COLO829 (cell line): ENCODE results near the gene ESM1.
"Not testable (repeated sequence)": the region's sequence is repeated elsewhere in the genome, so short reads cannot be mapped to it uniquely, and the experiment has no call there.

Experiments
- DNase-seq: peaks from one replicate; pipeline ENCODE4 v3.0.0; 2012; ENCODE audit warnings: low spot score

The ESM1 gene, protein sequence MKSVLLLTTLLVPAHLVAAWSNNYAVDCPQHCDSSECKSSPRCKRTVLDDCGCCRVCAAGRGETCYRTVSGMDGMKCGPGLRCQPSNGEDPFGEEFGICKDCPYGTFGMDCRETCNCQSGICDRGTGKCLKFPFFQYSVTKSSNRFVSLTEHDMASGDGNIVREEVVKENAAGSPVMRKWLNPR

DNA sequence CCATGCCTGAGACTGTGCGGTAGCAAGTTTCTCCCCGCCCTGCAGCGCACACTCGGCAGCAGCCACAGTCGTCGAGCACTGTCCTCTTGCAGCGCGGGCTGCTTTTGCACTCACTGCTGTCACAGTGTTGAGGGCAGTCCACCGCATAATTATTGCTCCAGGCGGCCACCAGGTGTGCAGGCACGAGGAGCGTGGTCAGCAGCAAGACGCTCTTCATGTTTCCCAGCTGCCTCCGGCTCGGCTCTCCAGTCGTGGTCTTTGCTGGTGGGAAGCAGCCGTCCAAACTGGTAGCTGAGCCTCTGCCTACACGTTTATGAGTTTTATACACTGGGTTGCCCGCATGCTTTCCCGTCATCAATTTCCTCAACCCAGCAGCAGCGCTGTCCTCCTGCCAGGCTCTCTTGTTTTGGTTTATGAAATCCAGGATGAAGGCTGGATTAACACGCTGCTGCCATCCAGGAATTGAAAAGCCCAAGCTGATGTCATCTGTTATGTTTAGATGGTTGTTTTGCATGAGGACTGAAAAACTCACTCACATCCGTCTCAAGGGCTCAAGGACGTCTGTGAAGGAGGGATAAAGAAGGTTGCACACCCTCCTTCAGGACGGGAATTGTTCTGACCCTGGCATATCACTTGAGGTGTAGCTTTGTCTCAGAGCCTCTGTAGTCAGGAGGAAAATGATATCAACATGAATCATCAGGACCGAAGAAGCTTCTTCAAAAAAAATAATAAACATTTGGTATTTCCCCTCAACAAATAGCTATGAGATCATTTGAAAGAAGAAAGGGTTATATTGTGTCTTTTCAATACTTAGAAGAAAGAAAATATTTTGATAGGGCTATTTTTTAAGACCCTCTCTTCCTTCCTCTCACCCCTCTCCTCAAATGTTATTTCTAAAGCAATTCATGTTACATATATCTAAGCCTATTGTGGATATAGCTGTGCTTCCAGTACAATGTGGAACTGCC, at the start of gene ESM1:
TSS of gene ESM1 (minus strand) at position 293 of the 968 bp plus-strand sequence. CDS start at position 217, 76 bp downstream.
- no peak for DNase-seq

DNA sequence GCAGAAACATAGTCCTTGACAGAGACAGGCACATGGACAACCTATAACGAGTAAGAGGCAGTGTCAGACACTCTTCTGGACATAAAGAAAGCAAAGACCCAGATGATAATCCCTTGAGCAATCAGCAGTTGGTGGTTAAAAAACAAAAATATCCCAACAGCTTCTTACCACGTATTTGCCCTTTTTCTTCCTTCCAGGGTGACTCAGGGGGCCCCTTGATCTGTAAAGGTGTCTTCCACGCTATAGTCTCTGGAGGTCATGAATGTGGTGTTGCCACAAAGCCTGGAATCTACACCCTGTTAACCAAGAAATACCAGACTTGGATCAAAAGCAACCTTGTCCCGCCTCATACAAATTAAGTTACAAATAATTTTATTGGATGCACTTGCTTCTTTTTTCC, 48.2 kb upstream of the ESM1 start:
- DNase-seq: no peak

DNA sequence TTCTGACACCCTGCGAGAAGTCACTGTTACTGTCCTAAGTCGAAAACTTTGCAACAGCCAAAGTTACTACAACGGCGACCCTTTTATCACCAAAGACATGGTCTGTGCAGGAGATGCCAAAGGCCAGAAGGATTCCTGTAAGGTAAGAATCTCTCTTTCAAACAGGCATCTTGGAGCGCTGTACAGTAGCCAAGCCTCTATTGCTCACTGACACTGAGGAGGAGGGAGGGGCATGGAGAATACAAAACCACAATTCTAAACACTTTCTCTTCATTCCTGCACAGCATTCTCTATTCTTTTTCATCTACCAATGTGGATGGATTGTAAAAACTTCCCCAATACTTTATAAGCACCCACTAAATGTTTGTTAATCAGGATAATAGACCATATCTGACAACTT, 46.1 kb upstream of the ESM1 start:
- DNase-seq: no peak

DNA sequence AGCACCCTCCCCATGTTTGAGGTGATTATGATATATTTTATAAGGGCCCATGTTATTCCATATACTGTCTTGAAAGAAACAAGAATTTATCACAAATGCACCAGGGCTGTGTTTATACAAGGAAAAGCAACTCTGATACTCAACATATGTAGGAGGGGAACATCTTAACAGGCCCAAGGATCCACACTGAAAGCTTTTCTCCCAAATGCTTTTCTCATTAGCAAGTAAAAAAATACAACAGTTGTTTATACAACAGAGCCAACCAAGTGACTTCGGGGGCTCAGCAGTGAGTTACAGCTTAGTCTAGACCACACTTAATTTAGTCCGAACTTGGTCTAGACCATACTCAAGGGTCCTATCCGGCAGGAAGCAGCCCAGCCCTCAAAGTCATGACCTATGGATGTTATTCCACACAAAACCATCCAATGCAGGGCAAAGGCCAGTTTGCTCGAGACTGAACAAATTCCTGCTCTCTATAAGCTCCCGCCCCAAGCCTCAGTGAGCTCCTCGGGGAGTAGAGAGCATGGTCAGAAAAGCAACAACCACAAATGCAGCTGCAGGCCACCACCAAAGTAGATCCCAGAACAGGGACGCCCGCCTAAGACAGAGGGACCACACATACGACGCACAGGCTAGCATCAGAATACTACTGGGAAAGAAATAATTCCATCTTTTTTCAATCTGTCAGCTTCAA, 45.4 kb upstream of the ESM1 start:
- DNase-seq: no peak

DNA sequence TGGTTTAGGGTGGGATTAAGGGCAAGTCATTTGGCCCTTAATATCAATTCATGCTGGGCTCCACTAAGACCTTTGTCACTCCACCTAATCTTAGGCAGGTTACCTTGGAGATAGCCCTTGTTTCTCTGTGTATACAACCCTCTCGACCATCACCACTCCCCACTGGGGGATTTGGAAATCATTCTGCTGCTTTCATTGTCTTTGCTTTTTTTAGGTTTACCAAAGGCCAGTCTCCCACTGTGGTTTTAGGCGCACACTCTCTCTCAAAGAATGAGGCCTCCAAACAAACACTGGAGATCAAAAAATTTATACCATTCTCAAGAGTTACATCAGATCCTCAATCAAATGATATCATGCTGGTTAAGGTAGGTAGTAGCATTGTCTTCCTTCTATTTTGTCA, 44.8 kb upstream of the ESM1 start:
- no peak for DNase-seq

DNA sequence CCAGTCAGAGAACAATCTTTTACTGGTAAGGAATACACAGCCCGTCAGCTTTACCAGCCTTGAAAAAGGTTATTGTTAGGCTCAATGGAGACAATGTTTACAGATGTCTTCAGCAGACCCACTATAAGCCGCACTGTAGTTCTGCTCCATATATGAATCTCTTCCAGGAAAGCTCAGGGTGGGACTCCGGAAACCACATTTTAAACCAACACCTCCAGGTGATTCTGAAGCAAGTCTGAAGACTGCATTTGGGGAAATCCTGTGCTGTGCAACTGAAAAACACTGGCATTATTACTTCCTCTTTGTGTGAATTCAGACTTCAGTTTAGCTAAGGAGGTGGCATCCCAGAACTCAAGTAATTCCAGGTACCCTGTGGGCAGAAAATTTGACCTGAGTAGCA, 42.2 kb upstream of the ESM1 start:
- no peak for DNase-seq

DNA sequence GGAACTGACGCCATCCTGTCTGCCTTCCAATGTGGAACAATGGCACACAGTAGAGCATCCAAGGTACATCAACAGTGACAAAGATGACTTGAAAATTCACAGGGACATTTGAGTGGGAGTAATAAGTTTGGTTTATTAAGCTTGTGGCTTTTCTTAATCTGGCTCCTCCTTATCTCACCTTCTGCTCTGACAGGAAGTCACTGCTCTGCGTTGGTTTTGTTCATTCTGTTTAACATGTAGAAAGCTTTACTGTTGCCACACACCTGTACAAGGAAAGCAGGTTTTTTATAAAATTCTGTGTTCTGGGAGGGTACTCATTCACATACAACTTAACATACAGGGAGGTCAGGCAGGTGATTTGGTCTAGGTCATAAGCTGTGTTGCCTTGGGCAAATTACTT, 37.1 kb upstream of the ESM1 start:
- DNase-seq: no peak

DNA sequence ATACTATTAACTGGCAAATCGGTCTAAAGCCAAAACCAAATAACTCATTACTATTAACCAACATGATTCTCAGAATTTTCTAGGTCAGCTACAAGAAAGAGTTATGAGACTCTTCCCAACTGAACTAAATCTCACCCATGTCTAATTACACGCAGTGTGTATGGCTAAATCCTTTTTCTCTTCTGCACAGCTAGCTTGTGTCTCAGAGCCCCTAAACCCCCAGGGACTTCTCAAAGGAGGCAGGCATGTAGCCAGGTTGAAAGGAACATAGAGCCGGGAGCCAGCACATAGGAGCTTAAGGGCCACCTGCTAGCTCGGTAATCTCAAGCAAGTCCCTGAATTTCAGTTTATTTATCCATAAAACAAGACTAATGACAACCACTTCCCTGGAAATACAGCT, 36.4 kb upstream of the ESM1 start:
- no peak for DNase-seq

DNA sequence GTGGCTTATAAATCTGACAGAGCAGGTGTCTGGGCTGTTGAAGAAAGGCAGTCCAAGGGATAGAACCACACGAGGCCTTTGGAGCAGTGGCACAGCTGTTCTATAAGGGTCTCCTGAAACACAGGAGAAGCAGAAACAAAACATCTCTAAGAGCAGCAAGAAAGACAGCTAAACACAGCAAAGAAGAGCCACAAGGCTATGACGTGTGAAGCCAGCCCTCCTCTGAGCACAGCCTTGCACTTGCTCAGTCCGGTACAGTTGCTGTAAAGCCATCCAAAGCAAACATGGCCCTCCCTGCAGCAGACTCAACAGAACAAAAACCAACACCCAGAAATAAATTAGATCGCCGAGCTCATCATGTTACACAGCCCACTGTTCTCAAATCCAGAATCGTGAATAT, 36.0 kb upstream of the ESM1 start:
- no peak for DNase-seq

DNA sequence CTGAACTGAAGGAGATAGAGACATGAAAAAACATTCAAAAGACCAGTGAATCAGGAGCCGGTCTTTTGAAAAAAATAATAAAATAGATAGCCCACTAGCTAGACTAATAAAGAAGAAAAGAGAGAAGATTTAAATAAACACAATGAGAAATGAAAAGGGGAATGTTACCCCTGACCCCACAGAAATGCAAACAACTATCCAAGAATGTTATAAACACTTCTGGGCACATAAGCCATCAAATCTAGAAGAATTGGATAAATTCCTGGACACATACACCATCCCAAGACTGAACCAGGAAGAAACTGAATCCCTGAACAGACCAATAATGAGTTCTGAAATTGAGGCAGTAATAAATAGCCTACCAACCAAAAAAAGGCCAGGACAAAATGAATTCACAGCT, 24.8 kb upstream of the ESM1 start:
- not testable (repeated sequence) for DNase-seq

DNA sequence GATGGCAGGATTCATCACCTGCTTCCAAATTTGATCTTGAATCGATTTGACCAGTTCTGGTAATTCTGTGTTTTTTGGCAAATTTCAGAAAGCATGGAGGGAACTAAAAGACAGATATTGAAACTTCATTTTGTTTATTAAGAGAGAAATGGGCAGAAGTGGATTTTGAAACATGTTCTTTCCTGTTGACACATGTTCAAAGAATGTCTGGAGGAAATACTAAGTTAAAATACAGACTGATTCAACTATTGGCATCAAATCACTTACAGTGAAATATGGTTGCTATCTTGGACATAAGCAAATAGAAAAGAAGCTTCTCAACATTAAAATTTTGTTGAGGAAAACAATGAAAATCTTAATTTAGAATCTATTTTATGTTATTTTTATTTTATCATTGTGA, 19.3 kb upstream of the ESM1 start:
- no peak for DNase-seq

DNA sequence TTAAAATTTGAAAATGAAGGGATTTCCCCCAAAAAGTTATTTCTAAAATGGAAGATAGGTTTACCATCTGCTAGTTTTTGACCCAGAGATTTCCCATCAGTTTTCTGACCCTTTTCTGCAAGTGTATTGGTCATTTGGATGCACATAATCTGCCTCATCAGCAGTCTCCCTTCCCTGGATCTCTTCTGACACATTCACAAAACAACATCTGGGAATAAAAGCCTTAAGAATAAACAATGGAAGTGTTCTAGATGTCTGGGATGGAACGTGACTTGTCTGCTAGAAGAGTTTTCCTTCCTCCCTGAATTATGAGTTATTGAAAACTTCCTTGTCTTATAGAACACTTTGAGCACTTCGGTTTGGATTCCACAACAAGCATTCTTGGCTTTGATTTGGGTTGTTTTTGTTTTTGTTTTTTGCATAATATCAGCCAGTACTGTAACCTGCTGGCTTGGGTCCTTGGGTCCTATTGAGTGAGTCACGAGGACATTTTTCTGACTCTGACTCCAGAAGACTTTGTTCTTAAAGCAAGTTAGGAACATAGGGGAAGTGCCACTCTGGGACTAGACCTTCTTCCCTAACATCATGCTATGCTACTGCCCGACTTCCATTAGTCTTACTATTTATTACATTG, 18.2 kb upstream of the ESM1 start:
- no peak for DNase-seq

DNA sequence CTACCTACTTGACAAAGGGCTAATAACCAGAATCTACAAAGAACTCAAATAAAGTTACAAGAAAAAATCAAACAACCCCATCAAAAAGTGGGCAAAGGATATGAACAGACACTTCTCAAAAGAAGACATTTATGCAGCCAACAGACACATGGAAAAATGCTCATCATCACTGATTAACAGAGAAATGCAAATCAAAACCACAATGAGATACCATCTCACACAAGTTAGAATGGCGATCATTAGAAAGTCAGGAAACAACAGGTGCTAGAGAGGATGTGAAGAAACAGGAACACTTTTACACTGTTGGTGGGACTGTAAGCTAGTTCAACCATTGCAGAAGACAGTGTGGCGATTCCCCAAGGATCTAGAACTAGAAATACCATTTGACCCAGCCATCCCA, 16.8 kb upstream of the ESM1 start:
- not testable (repeated sequence) for DNase-seq

DNA sequence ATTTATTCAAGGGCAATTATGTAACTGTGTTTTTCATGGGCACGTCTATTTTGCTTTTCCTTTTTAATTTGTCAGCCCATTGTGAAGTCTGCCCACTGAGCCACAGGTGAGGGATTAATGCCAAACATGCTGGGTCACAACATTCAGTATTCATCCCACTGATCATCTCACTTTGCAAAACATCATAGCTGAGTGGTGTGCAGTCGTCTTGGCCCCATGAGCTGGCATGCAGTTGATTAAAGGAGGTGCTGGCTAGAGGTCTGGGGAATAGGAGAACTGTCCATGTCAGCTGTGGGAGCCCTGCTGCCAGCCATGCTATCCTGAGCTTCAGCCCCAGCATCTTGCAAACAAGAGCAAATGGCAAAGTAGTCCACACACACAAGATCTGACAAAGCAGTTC, 11.7 kb upstream of the ESM1 start:
- DNase-seq: no peak

DNA sequence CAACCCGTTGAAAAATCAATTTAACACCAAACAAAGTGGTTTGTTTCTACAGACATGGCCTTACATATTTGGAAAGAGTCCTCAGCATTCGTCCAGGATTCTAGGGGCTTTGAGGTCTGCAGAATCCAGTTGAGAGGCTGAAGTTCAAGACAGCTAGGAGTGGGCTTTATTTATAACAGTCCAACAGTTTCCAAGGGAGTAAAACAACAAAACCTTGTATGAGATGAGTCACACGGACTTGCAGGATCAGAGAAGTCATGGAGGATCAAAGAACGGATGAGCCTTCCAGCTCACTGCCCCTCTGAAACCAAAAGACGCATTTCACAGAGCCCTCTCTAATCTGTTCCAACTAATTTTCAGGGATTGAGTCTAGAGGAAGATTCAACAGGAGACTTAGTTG, 11.1 kb upstream of the ESM1 start:
- peak; percentile 9 for DNase-seq

DNA sequence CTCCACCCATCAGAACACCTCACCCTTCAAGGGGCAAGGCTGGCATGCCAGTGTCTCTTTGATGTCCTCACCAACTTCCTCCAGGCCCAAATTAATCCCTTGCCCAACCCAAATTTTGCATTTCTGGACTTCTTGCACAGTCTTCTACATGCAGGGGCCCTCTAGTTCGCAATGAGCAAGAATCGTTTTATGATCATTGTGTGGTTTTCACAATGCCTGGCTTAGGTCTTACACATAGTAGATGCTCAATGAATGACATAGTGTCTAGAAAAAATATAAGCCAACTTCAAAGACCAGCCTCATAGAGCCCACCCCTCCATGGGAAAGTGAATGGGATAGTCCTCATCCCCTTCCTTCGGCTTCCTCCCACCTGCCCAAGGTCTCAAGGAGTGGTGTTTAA, 9.8 kb upstream of the ESM1 start:
- DNase-seq: no peak

DNA sequence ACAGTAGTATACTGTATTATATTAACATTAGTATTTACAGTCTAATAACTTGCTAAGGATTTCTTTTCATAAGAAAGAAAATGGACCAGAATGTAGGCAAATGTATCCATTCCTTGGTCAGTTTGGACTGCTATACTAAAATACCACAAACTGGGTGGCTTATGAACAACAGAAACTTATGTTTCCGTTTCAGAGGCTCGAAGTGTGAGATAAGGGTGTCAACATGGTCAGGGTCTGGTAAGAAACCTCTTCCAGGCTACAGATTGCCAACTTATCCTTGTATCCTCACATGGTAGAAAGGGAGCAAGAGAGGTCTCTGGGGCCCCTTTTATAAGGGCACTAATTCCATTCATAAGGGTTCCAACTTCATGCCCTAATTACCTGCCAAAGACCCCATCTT, 9.2 kb upstream of the ESM1 start:
- no peak for DNase-seq

DNA sequence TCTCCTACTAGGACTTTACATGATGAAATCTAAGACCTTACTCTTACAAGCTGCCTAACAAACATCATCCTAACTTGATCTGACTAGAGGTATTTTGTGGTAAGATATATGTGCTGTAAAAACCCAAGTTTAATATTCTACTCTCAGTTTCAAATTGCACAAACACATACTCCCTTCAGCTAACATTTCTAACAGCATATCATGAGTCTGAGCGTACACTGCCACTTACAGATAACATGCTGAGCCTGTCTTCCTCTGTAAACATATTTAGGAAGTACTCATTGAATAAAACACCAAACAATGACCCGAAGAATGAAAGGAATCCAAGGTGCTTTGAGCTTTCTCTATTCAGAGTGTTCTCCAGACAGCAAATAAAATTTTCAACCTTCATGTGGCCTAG, 7.9 kb upstream of the ESM1 start:
- DNase-seq: no peak

DNA sequence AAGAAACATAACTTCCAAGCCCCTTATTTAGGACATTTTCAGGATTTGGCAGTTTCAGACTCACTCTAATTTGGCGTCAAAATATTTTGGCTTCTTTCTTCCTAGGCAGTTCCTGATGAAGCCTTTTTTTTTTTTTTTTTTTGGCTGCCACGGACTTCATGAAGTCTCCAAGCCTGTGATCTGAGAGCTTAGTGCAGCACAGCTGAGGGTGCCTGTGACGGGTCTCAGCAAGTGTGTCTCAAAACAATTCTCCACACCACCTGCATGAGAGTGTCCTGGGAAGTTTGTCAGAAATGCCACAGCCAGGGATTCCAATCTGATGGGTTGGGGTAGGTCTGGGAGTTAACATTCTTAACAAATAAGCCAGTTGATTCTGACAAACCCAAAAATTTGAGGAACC, 6.0 kb upstream of the ESM1 start:
- no peak for DNase-seq

DNA sequence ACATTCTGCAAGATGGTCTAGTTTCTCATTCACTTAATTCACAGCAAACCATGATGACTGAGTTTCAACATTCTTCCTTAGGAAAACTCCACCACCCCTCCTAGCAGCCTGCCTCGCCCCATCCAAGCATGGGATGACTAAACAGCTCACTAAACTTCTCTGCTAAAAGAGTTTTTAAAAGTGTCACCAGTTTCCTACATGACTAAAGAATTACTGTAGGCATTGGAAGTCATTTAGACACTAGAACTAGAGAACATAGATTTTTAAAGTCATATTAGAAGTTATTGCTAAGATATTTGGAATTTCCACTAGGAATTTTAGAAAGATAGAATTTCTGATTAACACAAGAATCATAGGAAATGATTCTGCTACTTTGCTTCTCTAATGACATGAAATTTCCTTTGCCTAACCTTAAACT, 5.5 kb upstream of the ESM1 start:
- no peak for DNase-seq

DNA sequence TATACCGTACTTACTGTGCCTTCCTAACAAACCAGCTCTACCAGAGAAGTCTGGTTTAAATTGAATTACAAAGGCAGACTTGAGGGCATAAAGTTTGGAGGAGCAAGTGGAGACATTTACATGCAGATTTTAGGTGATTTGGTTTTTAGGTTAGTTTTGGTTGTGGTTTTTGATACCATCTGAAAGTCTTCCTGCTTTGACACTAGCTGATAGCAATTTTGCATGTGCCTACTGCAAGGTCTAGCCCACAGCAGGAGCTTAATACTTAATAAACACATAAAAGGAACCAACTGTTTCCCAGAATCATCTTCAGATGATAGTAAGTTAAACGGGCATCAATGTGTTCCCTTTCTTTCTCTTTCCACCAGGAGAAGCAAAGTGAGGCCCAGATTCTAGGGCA, 3.4 kb upstream of the ESM1 start:
- DNase-seq: no peak

DNA sequence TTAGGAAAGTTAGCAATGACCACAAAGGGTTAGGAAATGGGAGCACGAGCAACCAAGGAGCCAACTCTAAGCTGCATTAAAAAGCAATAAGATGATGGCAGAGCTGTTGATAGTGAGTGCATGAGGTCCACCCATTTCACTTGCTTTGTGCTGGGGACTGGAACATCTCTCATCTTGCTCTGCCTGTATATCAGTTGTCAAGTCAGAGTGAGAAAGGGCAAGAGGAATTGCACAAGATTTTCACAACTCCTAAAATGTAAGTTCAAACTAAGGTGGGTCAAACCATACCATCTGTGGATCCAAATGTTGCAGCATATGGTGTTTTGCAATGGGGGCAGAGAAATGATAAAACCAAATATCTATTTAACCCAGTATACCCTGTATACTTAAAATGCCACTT, 2.8 kb upstream of the ESM1 start:
- no peak for DNase-seq

DNA sequence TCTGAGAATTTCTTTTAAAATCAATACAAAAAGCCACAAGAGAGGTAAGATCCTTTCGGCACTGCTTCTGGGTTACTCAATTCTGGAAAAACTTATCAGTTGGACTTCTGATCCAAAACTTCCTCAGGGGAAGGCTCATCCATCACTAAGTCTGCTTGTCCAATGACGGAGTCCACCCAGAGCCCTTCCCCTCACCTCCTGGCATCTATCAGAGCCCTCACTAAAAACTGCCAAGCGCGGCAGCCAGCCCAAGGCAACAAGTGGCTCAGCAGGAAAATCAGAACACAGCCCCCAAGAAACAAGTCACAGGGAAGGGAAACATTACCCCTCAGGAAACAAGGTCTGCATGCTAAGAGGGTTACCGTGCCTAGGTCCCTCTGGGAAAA, 869 bp upstream of the ESM1 start:
- DNase-seq: no peak
